ENCODE results near the gene SAMD10.
"Not testable (repeated sequence)": the region's sequence is repeated elsewhere in the genome, so short reads cannot be mapped to it uniquely, and the experiment has no call there.

SAMD10 gene

GRCh38 chr20:63967330-63968135 is 11.9 kb downstream of the SAMD10 start:
- no peak overlapping the region for H3K4me3 Mint-ChIP-seq
- no peaks in the 10 kb centered on the region for H3K27me3 Mint-ChIP-seq
- peaks cover 7% of the 10 kb centered on the region for H3K36me3 Mint-ChIP-seq (ENCODE audit: low read depth)
- H3K4me1 Mint-ChIP-seq (ENCODE audit: low read depth): peaks cover 11% of the 10 kb centered on the region
- no peaks in the 10 kb centered on the region for H3K9me3 Mint-ChIP-seq
- no peak overlapping the region for H3K27ac Mint-ChIP-seq

GRCh38 chr20:63966944-63967322 is 12.5 kb downstream of the SAMD10 start:
- H3K4me1 Mint-ChIP-seq (ENCODE audit: low read depth): peaks cover 11% of the 10 kb centered on the region
- no peaks in the 10 kb centered on the region for H3K9me3 Mint-ChIP-seq
- peaks cover 7% of the 10 kb centered on the region for H3K36me3 Mint-ChIP-seq (ENCODE audit: low read depth)
- no peak overlapping the region for H3K4me3 Mint-ChIP-seq
- H3K27me3 Mint-ChIP-seq: no peaks in the 10 kb centered on the region
- H3K27ac Mint-ChIP-seq: no peak overlapping the region

DNA sequence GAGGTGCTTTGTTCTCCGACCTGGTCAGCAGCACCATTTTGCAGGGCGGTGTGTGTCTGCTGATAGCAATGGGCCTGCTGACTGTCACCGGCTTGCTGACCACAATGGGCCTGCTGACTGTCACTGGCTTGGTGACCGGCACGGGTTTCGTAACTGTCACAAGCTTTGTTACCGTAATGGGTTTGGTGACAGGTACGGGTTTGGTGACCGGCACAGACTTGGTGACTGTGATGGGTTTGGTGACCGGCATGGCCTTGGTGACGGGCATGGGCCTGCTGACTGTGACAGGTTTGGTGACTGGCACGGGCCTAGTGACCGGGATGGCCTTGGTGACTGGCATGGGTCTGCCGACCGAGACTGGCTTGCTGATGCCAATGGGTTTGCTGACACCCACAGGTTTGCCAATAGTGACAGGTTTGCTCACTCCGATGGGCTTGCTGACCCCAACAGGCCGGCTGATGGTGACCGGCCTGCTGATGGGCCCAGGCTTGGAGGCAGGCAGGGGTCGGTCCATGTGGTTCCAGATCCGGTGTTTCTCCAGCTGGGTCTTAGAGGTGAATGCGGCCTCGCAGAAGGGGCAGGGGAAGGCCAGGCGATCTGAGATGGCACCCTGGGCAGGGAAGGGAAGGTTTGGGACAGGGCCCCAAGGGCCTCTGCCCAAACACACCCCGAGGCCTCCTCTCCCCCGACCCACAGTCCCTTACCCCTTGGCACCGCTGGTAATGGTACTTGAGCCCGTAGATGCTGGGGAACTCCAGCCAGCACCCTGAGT is 13.1 kb downstream of the SAMD10 start:
- H3K36me3 Mint-ChIP-seq (ENCODE audit: low read depth): peaks cover 9% of the 10 kb centered on the region

DNA sequence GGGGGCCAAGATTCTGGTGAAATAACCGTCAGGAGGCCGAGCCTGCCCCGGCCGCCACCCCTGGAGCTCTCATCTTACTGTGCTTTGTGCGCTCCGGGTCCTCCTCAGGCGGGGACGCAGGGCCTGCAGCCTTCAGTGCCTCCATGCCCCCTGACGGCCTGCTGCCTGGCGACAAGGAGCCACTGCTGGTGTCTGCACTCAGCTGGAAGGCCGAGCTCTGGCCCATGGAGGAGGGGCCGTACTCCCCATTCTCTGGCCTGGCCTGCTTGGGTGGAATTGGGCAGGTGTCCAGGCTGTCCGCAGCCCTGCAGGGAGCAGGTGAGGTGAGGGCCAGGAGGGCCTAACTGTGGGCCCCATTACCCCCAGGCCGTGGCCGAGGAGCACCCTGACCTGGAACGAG is 15.0 kb downstream of the SAMD10 start:
- Mint-ChIP-seq H3K4me1 (ENCODE audit: low read depth) (peaks cover 11% of the 10 kb centered on the region), H3K27me3 (no peaks in the 10 kb centered on the region), H3K27ac (no peak overlapping the region), H3K4me3 (no peak overlapping the region), H3K36me3 (ENCODE audit: low read depth) (peaks cover 11% of the 10 kb centered on the region), H3K9me3 (no peaks in the 10 kb centered on the region)

More for the DNA sequence above, 13.1 kb downstream of the SAMD10 start:
- Mint-ChIP-seq H3K9me3 (no peaks in the 10 kb centered on the region), H3K4me3 (no peak overlapping the region), H3K27ac (no peak overlapping the region), H3K4me1 (ENCODE audit: low read depth) (peaks cover 11% of the 10 kb centered on the region), H3K27me3 (no peaks in the 10 kb centered on the region)

DNA sequence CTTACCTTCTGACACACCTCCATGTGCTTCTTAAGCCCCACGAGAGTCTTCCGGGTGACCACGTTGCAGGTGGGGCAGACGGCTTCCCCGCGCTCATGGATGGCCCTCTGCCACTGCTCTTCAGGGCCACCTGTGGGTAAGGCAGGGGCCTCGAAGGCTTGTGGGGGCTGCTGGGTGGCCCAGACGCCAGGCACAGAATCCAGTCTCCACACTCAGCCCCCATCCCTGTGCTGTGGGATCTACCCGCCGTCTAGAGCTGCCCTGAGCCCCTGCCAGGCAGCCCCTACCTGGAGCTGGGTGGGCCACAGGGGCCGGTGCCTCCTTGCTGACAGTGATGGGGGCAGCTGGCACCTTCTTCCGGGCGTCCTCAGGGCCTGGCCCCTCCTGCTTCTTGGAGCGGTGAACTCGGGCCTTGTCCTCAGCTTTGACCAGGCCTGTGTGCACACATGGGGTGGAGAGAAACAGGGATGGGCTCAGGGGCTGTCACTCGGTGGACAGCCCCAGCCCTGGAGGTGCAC is 15.6 kb downstream of the SAMD10 start:
- peaks cover 11% of the 10 kb centered on the region for H3K36me3 Mint-ChIP-seq (ENCODE audit: low read depth)
- peaks cover 9% of the 10 kb centered on the region for H3K4me1 Mint-ChIP-seq (ENCODE audit: low read depth)
- H3K9me3 Mint-ChIP-seq: no peaks in the 10 kb centered on the region
- H3K27ac Mint-ChIP-seq: no peak overlapping the region
- no peak overlapping the region for H3K4me3 Mint-ChIP-seq
- H3K27me3 Mint-ChIP-seq: no peaks in the 10 kb centered on the region

DNA sequence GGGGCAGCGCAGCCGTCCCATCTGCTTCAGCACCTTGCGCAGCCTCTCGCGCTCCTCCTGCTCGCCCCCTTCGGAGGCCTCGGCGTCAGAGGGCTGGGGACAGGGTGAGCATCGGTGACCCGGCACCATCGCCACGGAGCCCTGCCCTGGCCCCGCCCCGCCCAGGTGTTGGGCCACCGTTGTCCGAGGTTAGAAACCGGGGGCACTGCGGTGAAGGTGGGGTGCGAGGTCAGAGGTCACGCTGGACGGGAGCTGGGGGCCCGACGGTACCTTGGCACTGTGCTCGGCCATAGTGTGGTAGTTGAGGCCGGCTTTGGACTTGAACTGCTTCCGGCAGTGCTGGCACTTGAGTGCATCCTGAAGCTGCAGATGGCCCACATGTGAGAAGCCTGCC is 16.1 kb downstream of the SAMD10 start:
- Mint-ChIP-seq H3K4me3 (no peak overlapping the region), H3K4me1 (ENCODE audit: low read depth) (peaks cover 7% of the 10 kb centered on the region), H3K27ac (no peak overlapping the region), H3K36me3 (ENCODE audit: low read depth) (peaks cover 11% of the 10 kb centered on the region), H3K27me3 (no peaks in the 10 kb centered on the region), H3K9me3 (no peaks in the 10 kb centered on the region)

DNA sequence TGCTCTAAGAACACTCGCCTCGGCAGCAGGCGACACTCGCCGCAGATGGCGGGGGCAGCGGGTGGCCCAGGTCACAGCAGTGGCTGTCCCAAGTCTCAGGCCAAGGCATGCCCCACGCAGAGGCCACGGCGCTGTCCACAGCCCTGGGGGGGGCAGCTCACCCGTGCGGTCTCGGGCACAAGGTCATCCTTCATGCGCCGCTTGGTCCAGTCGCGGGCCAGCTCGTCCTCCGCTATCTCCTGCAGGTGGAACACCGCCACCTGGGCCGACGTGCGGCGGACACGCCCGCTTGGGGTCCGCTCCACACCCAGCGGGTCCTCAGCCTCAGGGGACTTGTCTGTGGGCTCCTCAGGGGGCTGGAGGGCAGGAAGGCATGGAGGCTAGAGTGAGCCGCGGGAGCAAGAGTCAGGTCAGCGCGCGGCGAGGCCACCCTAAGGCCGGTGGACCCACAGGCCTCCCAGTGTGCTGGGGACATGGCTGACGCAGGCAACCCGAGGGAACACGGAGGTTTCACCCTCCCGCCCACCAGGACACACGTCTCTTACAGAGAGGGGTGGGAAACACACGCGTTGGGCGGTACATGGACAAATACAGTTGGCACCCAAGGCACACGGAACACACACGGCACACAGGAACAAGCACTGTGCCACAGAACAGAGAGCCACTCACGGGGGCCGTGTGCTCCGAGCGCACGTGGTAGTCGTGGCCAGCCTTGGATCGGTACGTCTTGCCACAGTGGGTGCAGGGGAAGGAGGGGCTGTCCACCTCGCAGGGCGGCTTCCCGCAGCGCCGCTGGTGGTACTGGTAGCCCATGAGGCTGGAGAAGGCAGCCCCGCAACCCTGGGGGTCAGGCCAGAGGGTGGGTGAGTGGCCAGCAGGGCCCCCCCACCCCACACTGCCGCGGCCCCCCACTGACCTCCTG is 16.8 kb downstream of the SAMD10 start:
- H3K4me1 Mint-ChIP-seq (ENCODE audit: low read depth): peaks cover 8% of the 10 kb centered on the region
- H3K4me3 Mint-ChIP-seq: no peak overlapping the region
- no peak overlapping the region for H3K27ac Mint-ChIP-seq
- H3K9me3 Mint-ChIP-seq: no peaks in the 10 kb centered on the region
- H3K27me3 Mint-ChIP-seq: no peaks in the 10 kb centered on the region
- H3K36me3 Mint-ChIP-seq (ENCODE audit: low read depth): peaks cover 11% of the 10 kb centered on the region

DNA sequence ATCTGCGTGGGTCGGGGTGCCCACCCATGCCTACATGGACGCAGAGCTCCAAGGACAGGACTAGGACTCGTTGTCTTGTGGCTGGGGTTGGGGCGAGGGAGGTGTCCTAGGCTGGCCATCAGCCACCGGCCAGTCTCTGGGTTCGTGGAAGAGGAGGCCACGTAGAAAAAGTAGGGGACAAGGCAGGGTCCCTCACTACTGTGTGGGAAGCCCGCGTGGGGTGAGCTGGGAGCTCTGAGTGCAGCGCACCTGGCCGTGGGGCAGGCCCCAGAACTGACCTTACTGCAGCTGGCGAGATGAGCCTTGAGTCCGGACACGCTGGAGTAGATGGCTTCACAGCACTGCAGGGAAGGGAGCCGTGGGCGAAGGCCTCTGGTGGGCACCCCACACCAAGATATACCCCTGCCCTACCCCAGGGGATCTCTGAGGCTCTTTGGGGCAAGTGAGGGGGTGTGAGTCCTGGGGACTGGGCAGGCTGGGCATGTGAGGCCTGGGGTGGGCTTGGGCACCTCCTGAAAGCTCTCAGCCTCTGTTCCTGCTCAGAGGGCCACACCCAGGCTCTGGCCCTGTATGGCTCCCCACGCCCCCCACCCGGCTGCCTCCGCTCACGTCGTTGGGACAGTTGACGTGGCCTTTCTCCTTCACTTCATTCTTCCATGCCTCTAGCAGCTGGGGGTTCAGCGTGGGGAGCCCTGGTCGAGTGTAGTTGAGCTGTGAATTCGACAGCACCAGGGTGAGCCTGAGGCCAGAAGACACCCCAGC is 17.6 kb downstream of the SAMD10 start:
- no peak overlapping the region for H3K27ac Mint-ChIP-seq
- no peaks in the 10 kb centered on the region for H3K27me3 Mint-ChIP-seq
- peaks cover 9% of the 10 kb centered on the region for H3K36me3 Mint-ChIP-seq (ENCODE audit: low read depth)
- peaks cover 16% of the 10 kb centered on the region for H3K4me1 Mint-ChIP-seq (ENCODE audit: low read depth)
- no peak overlapping the region for H3K4me3 Mint-ChIP-seq
- no peaks in the 10 kb centered on the region for H3K9me3 Mint-ChIP-seq

- H3K36me3 Mint-ChIP-seq (ENCODE audit: low read depth); H3K27me3 Mint-ChIP-seq; H3K9me3 Mint-ChIP-seq; H3K27ac Mint-ChIP-seq; H3K4me3 Mint-ChIP-seq: not testable (repeated sequence)
- H3K4me1 Mint-ChIP-seq (ENCODE audit: low read depth): peaks cover 16% of the 10 kb centered on the region
These were observed 18.5 kb downstream of the SAMD10 start for GRCh38 chr20:63960654-63961621.

- Mint-ChIP-seq H3K9me3 (no peaks in the 10 kb centered on the region), H3K4me3 (no peak overlapping the region), H3K36me3 (ENCODE audit: low read depth) (peaks cover 5% of the 10 kb centered on the region), H3K27ac (no peak overlapping the region), H3K4me1 (ENCODE audit: low read depth) (peaks cover 22% of the 10 kb centered on the region), H3K27me3 (no peaks in the 10 kb centered on the region)
These were observed 19.8 kb downstream of the SAMD10 start for GRCh38 chr20:63959699-63960075.

DNA sequence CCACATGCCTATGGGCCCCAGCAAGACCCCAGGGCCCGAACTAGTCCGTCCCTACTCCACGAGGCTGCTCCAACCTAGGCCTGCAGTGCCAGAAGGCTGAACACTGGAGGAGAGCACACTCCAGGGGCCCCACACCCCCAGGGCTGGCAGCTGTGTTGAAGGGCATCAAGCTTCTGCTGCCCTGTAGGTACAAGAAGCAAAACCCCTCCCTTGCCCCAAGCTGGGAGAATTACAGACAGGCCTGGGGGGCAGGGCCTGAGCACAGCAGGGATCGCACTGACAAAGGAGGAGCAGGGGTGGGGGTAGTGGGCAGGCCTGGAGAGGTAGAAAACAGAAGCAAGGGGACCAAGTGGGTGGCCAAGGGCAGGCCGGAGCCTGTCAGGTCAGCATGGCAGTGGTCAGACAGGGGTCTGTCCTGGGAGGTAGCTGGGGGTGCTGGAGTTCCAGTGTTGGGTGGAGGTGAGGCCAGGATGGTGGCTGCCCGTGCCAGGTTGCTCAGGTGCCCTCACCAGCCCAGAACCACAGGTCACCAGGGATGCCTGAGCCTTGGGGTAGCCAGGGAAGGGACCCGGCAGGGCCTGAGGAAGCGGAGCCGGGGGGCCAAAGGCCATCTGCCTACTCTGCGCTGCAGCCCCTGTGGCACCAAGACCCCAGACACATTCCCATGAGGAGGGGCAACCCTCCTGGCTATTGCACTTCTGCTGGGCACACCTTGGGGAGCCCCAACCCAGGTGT is 20.3 kb downstream of the SAMD10 start:
- H3K4me1 Mint-ChIP-seq (ENCODE audit: low read depth): peaks cover 28% of the 10 kb centered on the region
- no peak overlapping the region for H3K4me3 Mint-ChIP-seq
- H3K27me3 Mint-ChIP-seq: no peaks in the 10 kb centered on the region
- H3K36me3 Mint-ChIP-seq (ENCODE audit: low read depth): peaks cover 8% of the 10 kb centered on the region
- H3K27ac Mint-ChIP-seq: no peak overlapping the region
- no peaks in the 10 kb centered on the region for H3K9me3 Mint-ChIP-seq

- H3K27ac Mint-ChIP-seq: peak overlapping the region; percentile 58
- peaks cover 9% of the 10 kb centered on the region for H3K36me3 Mint-ChIP-seq (ENCODE audit: low read depth)
- peaks cover 34% of the 10 kb centered on the region for H3K4me1 Mint-ChIP-seq (ENCODE audit: low read depth)
- no peaks in the 10 kb centered on the region for H3K9me3 Mint-ChIP-seq
- H3K4me3 Mint-ChIP-seq: no peak overlapping the region
- H3K27me3 Mint-ChIP-seq: no peaks in the 10 kb centered on the region
These were observed 21.0 kb downstream of the SAMD10 start for GRCh38 chr20:63958471-63958870.
